RKO (cell line): ENCODE measurements around the gene KRTAP4-5.
"Not testable (repeated sequence)": the region's sequence is repeated elsewhere in the genome, so short reads cannot be mapped to it uniquely, and the experiment has no call there.

Experiments
- DNase-seq: peaks from one replicate; pipeline ENCODE4 v3.0.0-alpha.2; 2016; ENCODE audit warnings: low spot score

Gene KRTAP4-5

GRCh38 chr17:41147531-41148204 lies 2.0 kb downstream of the KRTAP4-5 start:
- no peak for DNase-seq

GRCh38 chr17:41145261-41145660 lies 4.4 kb downstream of the KRTAP4-5 start:
- no peak for DNase-seq

- no peak for DNase-seq
These were observed 4.8 kb downstream of the KRTAP4-5 start for GRCh38 chr17:41144846-41145245.

- DNase-seq, result no peak
These were observed 8.3 kb downstream of the KRTAP4-5 start for GRCh38 chr17:41141361-41141760.

GRCh38 chr17:41140360-41141131 lies 9.1 kb downstream of the KRTAP4-5 start, which contains the start of gene KRTAP4-6:
TSS of gene KRTAP4-6 (minus strand) at chr17:41140544. CDS start at chr17:41140487, 57 bp downstream.
- peak; percentile 89 for DNase-seq

- DNase-seq, result not testable (repeated sequence)
These were observed 9.8 kb downstream of the KRTAP4-5 start for GRCh38 chr17:41139865-41140264.

- DNase-seq, result no peak
These were observed 15.5 kb downstream of the KRTAP4-5 start for GRCh38 chr17:41133880-41134735.

GRCh38 chr17:41131979-41132378 lies 17.6 kb downstream of the KRTAP4-5 start:
- DNase-seq, result no peak

- DNase-seq, result no peak
These were observed 22.3 kb downstream of the KRTAP4-5 start for GRCh38 chr17:41127371-41127770.

- no peak for DNase-seq
These were observed 23.2 kb downstream of the KRTAP4-5 start for GRCh38 chr17:41126412-41126811.

GRCh38 chr17:41125064-41125463 lies 24.6 kb downstream of the KRTAP4-5 start:
- DNase-seq, result no peak

- not testable (repeated sequence) for DNase-seq
These were observed 25.6 kb downstream of the KRTAP4-5 start, which contains the start of gene KRTAP4-12 for GRCh38 chr17:41123991-41124371. TSS of gene KRTAP4-12 (minus strand) at chr17:41124182. CDS start at chr17:41124122, 60 bp downstream.

GRCh38 chr17:41123292-41123990 lies 26.2 kb downstream of the KRTAP4-5 start:
- DNase-seq, result not testable (repeated sequence)

- no peak for DNase-seq
These were observed 27.9 kb downstream of the KRTAP4-5 start for GRCh38 chr17:41121742-41122141.

- peak; percentile 36 for DNase-seq
These were observed 29.6 kb downstream of the KRTAP4-5 start for GRCh38 chr17:41119696-41120690.

- DNase-seq, result no peak
These were observed 30.9 kb downstream of the KRTAP4-5 start for GRCh38 chr17:41118721-41119120.

GRCh38 chr17:41117846-41118386 lies 31.7 kb downstream of the KRTAP4-5 start, which contains the start of gene KRTAP4-11:
TSS of gene KRTAP4-11 (minus strand) at chr17:41118373. CDS start at chr17:41118315, 58 bp downstream.
- DNase-seq, result not testable (repeated sequence)

GRCh38 chr17:41116297-41116696 lies 33.3 kb downstream of the KRTAP4-5 start:
- DNase-seq, result peak; percentile 77

GRCh38 chr17:41111151-41111885 lies 38.3 kb downstream of the KRTAP4-5 start:
- DNase-seq, result peak; percentile 30
